ENCODE results near the gene HTR3C. TPM values are rescaled to one million over a fixed set of nuclear protein-coding genes. Genes with fewer than 3 reads are reported as not detected.

The HTR3C gene, protein sequence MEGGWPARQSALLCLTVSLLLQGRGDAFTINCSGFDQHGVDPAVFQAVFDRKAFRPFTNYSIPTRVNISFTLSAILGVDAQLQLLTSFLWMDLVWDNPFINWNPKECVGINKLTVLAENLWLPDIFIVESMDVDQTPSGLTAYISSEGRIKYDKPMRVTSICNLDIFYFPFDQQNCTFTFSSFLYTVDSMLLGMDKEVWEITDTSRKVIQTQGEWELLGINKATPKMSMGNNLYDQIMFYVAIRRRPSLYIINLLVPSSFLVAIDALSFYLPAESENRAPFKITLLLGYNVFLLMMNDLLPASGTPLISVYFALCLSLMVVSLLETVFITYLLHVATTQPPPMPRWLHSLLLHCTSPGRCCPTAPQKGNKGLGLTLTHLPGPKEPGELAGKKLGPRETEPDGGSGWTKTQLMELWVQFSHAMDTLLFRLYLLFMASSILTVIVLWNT
- not detected in 2 replicates for total RNA-seq

GRCh38 chr3:184052767-184053166 is at the start of gene HTR3C:
TSS of gene HTR3C (plus strand) at chr3:184053047. CDS start at chr3:184053081, 34 bp downstream.

GRCh38 chr3:184017672-184018423 is 35.0 kb upstream of the HTR3C start, which contains the start of gene ABCC5:
TSS of gene ABCC5 (minus strand) at chr3:184017884. CDS start at chr3:184014392, 3,492 bp downstream.

GRCh38 chr3:184031187-184031792 is 21.6 kb upstream of the HTR3C start, which contains the start of gene HTR3D:
TSS of gene HTR3D (plus strand) at chr3:184031742. CDS start at chr3:184031742, 0 bp downstream.

GRCh38 chr3:184096811-184097383 is 44.0 kb downstream of the HTR3C start, which contains the start of gene HTR3E:
TSS of gene HTR3E (plus strand) at chr3:184097064. CDS start at chr3:184097530, 466 bp downstream.

Other genes with a start within 250 kb of the HTR3C start
- gene MAP6D1, start 227.5 kb upstream of the HTR3C start, total RNA-seq = 2.0 and 2.7 TPM in 2 replicates
- 26.4 and 29.5 TPM in 2 replicates for gene PARL, start 168.2 kb upstream of the HTR3C start, total RNA-seq
- gene ABCC5, start 35.2 kb upstream of the HTR3C start, total RNA-seq = 7.0 and 12.7 TPM in 2 replicates
- not detected in 2 replicates for gene HTR3D, start 21.3 kb upstream of the HTR3C start, total RNA-seq
- not detected in 2 replicates for gene HTR3E, start 44.0 kb downstream of the HTR3C start, total RNA-seq
- 21.8 and 30.5 TPM in 2 replicates for gene EIF2B5, start 82.3 kb downstream of the HTR3C start, total RNA-seq
- gene DVL3, start 102.3 kb downstream of the HTR3C start, total RNA-seq = 42.0 and 79.0 TPM in 2 replicates
- 383 and 406 TPM in 2 replicates for gene AP2M1, start 121.8 kb downstream of the HTR3C start, total RNA-seq
- 40.4 and 79.1 TPM in 2 replicates for gene ABCF3, start 133.2 kb downstream of the HTR3C start, total RNA-seq
- 0.13 TPM in 1 of 2 replicates, not detected in the other for gene VWA5B2, start 176.5 kb downstream of the HTR3C start, total RNA-seq
- 64.1 and 67.6 TPM in 2 replicates for gene ALG3, start 195.9 kb downstream of the HTR3C start, total RNA-seq
- gene EEF1AKMT4, start 196.6 kb downstream of the HTR3C start, total RNA-seq = 6.2 and 7.2 TPM in 2 replicates
- gene CAMK2N2, start 208.5 kb downstream of the HTR3C start, total RNA-seq = 0.16 and 0.38 TPM in 2 replicates
- not detected in 2 replicates for gene ECE2, start 223.0 kb downstream of the HTR3C start, total RNA-seq
- gene PSMD2, start 246.2 kb downstream of the HTR3C start, total RNA-seq = 278 and 988 TPM in 2 replicates

Data from mesangial cell (primary cell).